Kidney epithelial cell (primary cell): ENCODE data around the gene BPHL. TPM values are rescaled to one million over a fixed set of nuclear protein-coding genes. Genes with fewer than 3 reads are reported as not detected.

Source experiments
- DNase-seq: peaks from one replicate; pipeline ENCODE4 v3.0.0-alpha.2; 2010; ENCODE audit warnings: low read depth
- H3K27me3 ChIP-seq: 2 replicates; pipeline ENCODE4 v1.6.0; 2011; ENCODE audit warnings: low read length; ENCODE audit not compliant: control insufficient read depth, insufficient read depth
- H3K36me3 ChIP-seq: 2 replicates; pipeline ENCODE4 v1.5.1; 2011; ENCODE audit warnings: low read length; ENCODE audit not compliant: control insufficient read depth, insufficient read depth
- H3K4me3 ChIP-seq: 2 replicates; pipeline ENCODE4 v1.5.1; 2011; ENCODE audit warnings: low read depth, mild to moderate bottlenecking, control low read depth, low read length
- total RNA-seq: library from RNA; depleted of rRNA; stranded (reverse); fragments of >200 nt; gene quantifications from 2 replicates; pipeline ENCODE4 v1.2.3, GENCODE V29; 2015
- TF ChIP-seq, protein P1 (sequence below): IDR thresholded peaks from 2 replicates; pipeline ENCODE4 v1.5.1; 2011; ENCODE audit warnings: mild to moderate bottlenecking, moderate library complexity, low read length, control low read depth, inconsistent platforms; ENCODE audit not compliant: insufficient read depth, poor library complexity, severe bottlenecking

The BPHL gene
- 26.6 and 29.1 TPM in 2 replicates for total RNA-seq

DNA sequence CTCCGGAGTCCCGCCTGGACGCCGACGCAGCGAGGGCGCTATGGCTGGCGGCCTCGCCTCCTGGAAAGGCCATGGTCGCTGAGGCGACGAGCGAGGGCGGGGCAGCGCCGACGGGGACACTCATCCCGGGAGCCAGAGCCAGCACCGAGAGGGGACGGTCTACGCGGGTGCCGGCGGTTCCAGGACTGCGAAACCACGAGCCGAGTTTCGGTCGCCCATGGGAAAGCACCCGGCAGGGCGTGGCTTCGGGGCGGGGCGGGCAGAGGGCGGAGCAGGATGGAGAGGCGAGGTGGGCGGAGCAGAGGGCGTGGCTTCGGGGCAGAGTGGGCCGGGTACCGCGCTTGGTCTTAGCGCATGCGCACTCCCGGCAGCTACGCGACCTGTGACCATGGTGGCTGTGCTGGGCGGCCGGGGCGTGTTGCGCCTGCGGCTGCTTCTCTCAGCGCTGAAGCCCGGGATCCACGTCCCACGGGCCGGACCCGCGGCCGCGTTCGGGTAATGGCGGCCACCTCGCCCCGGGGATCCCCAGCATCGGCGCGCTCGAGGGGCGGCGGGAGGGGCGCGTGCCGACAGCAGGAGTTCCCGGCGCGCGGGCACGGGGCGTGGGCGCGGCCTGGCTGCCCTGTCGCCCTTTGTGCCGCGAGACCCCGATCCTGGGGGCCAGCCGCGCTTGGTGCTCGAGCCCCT lies at the start of gene BPHL:
TSS of gene BPHL (plus strand) at position 359 of the 687 bp plus-strand sequence. CDS start at position 389, 30 bp downstream.
- H3K36me3 ChIP-seq: peaks cover 1% of the 10 kb centered on the region
- H3K4me3 ChIP-seq: peak within 1 kb of the TSS; percentile 88
- H3K27me3 ChIP-seq: no peaks in the 10 kb centered on the region
- peak; percentile 39 for DNase-seq
- TF ChIP-seq, protein P1, sequence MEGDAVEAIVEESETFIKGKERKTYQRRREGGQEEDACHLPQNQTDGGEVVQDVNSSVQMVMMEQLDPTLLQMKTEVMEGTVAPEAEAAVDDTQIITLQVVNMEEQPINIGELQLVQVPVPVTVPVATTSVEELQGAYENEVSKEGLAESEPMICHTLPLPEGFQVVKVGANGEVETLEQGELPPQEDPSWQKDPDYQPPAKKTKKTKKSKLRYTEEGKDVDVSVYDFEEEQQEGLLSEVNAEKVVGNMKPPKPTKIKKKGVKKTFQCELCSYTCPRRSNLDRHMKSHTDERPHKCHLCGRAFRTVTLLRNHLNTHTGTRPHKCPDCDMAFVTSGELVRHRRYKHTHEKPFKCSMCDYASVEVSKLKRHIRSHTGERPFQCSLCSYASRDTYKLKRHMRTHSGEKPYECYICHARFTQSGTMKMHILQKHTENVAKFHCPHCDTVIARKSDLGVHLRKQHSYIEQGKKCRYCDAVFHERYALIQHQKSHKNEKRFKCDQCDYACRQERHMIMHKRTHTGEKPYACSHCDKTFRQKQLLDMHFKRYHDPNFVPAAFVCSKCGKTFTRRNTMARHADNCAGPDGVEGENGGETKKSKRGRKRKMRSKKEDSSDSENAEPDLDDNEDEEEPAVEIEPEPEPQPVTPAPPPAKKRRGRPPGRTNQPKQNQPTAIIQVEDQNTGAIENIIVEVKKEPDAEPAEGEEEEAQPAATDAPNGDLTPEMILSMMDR: no peak

GRCh38 chr6:3071568-3071967 lies 46.9 kb upstream of the BPHL start:
- Histone ChIP-seq H3K36me3 (no peaks in the 10 kb centered on the region), H3K27me3 (no peaks in the 10 kb centered on the region), H3K4me3 (no peak overlapping the region)
- DNase-seq: no peak
- TF ChIP-seq, protein P1: no peak

DNA sequence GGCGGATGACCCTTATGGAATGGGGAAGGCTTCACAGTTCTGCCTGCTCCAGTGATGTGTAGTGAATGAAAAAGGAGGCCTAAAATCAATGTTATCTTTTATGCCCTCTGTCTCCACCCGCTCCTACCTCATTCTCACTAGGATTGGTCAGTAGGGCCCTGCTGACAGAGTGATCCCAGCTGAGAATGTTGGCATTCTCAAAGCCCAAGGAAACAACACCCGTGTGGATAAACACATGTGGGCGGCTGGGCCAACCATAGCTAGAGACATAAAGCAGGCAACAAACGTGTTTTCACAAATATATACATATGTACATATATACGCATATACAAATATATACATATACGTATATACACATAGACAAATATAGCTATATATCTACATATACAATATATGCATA lies 45.7 kb upstream of the BPHL start:
- TF ChIP-seq, protein P1: no peak
- no peak for DNase-seq
- Histone ChIP-seq H3K36me3 (peaks cover 2% of the 10 kb centered on the region), H3K4me3 (no peak overlapping the region), H3K27me3 (no peaks in the 10 kb centered on the region)

DNA sequence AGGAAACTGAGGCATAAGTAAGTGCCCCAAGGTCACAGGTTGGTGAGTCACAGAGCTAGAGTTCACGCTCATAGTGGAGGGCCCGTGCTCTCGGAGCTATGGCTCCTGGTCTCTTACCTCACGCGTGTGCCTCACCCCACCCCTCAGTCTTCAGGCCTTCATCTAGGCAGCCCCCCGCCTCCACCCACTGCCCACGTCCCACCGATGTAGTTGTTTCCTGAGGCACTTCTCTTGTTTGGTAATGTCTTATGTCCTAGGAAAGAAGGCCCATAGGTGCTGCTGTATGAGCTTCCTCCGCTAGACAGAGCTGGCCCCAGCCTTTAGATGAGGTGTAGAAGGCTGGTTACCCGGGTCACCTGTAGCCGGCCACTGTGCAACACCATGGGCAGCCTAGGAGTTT lies 45.1 kb upstream of the BPHL start:
- H3K27me3 ChIP-seq: no peaks in the 10 kb centered on the region

GRCh38 chr6:3075772-3076113 lies 42.8 kb upstream of the BPHL start:
- Histone ChIP-seq H3K27me3 (no peaks in the 10 kb centered on the region), H3K36me3 (peaks cover 2% of the 10 kb centered on the region), H3K4me3 (no peak overlapping the region)
- TF ChIP-seq, protein P1: no peak
- no peak for DNase-seq

More for the DNA sequence above, 45.1 kb upstream of the BPHL start:
- H3K4me3 ChIP-seq: no peak overlapping the region
- TF ChIP-seq, protein P1: no peak
- no peak for DNase-seq
- H3K36me3 ChIP-seq: peaks cover 2% of the 10 kb centered on the region

GRCh38 chr6:3076320-3076719 lies 42.2 kb upstream of the BPHL start:
- Histone ChIP-seq H3K4me3 (no peak overlapping the region), H3K27me3 (no peaks in the 10 kb centered on the region), H3K36me3 (peaks cover 2% of the 10 kb centered on the region)
- DNase-seq: no peak
- TF ChIP-seq, protein P1: no peak
